Skeletal muscle satellite cell (primary cell): Measurements from ENCODE around the gene VSTM4.

Experiments used
- H3K27me3 ChIP-seq: 2 replicates; pipeline ENCODE4 v1.7.0; 2013; ENCODE audit warnings: low read length; ENCODE audit not compliant: control insufficient read depth, insufficient read depth
- H3K36me3 ChIP-seq: 2 replicates; pipeline ENCODE4 v1.7.0; 2013; ENCODE audit warnings: mild to moderate bottlenecking, control low read depth, low read length; ENCODE audit not compliant: insufficient read depth
- H3K4me1 ChIP-seq: 2 replicates; pipeline ENCODE4 v1.7.0; 2013; ENCODE audit warnings: low read length; ENCODE audit not compliant: control insufficient read depth, insufficient read depth
- H3K4me2 ChIP-seq: 2 replicates; pipeline ENCODE4 v1.7.0; 2013; ENCODE audit warnings: mild to moderate bottlenecking, low read length
- H3K4me3 ChIP-seq: 2 replicates; pipeline ENCODE4 v1.7.0; 2013; ENCODE audit warnings: low read length
- H3K9ac ChIP-seq: 2 replicates; pipeline ENCODE4 v1.7.0; 2013; ENCODE audit warnings: mild to moderate bottlenecking, low read depth, low read length, moderate library complexity
- H3K9me3 ChIP-seq: replicated peaks from 2 replicates; pipeline ENCODE4 v1.7.0; 2013; ENCODE audit warnings: mild to moderate bottlenecking, control low read depth, low read length

VSTM4 gene

GRCh38 chr10:49113741-49114141, 1.6 kb downstream of the VSTM4 start:
- Histone ChIP-seq H3K9me3 (no peaks in the 10 kb centered on the region), H3K4me3 (no peak overlapping the region), H3K9ac (no peak overlapping the region), H3K4me2 (no peak overlapping the region), H3K36me3 (no peaks in the 10 kb centered on the region), H3K4me1 (peaks cover 12% of the 10 kb centered on the region), H3K27me3 (peaks cover 53% of the 10 kb centered on the region)

GRCh38 chr10:49112851-49113250, 2.5 kb downstream of the VSTM4 start:
- Histone ChIP-seq H3K4me2 (no peak overlapping the region), H3K36me3 (no peaks in the 10 kb centered on the region), H3K4me1 (peaks cover 12% of the 10 kb centered on the region), H3K4me3 (no peak overlapping the region), H3K27me3 (peaks cover 46% of the 10 kb centered on the region), H3K9me3 (no peaks in the 10 kb centered on the region), H3K9ac (no peak overlapping the region)

GRCh38 chr10:49112098-49112497, 3.2 kb downstream of the VSTM4 start:
- H3K36me3 ChIP-seq = no peaks in the 10 kb centered on the region
- peaks cover 39% of the 10 kb centered on the region for H3K27me3 ChIP-seq
- no peaks in the 10 kb centered on the region for H3K9me3 ChIP-seq
- H3K4me2 ChIP-seq = no peak overlapping the region
- no peak overlapping the region for H3K4me3 ChIP-seq
- H3K4me1 ChIP-seq = peaks cover 12% of the 10 kb centered on the region
- no peak overlapping the region for H3K9ac ChIP-seq

- Histone ChIP-seq H3K27me3 (peaks cover 31% of the 10 kb centered on the region), H3K9me3 (no peaks in the 10 kb centered on the region), H3K4me3 (no peak overlapping the region), H3K4me1 (peaks cover 12% of the 10 kb centered on the region), H3K9ac (no peak overlapping the region), H3K4me2 (no peak overlapping the region), H3K36me3 (no peaks in the 10 kb centered on the region)
Observed at GRCh38 chr10:49111320-49111698, 4.0 kb downstream of the VSTM4 start.

- H3K9ac ChIP-seq = no peak overlapping the region
- H3K4me2 ChIP-seq = no peak overlapping the region
- peaks cover 26% of the 10 kb centered on the region for H3K27me3 ChIP-seq
- peaks cover 12% of the 10 kb centered on the region for H3K4me1 ChIP-seq
- H3K36me3 ChIP-seq = no peaks in the 10 kb centered on the region
- H3K4me3 ChIP-seq = no peak overlapping the region
- H3K9me3 ChIP-seq = no peaks in the 10 kb centered on the region
Observed at GRCh38 chr10:49110684-49111319, 4.5 kb downstream of the VSTM4 start.

- no peak overlapping the region for H3K9ac ChIP-seq
- no peak overlapping the region for H3K4me3 ChIP-seq
- H3K4me1 ChIP-seq = peaks cover 12% of the 10 kb centered on the region
Observed at GRCh38 chr10:49109669-49110340, 5.5 kb downstream of the VSTM4 start.

GRCh38 chr10:49108656-49109055, 6.7 kb downstream of the VSTM4 start:
- H3K4me2 ChIP-seq = no peak overlapping the region
- peaks cover 12% of the 10 kb centered on the region for H3K27me3 ChIP-seq
- peaks cover 4% of the 10 kb centered on the region for H3K4me1 ChIP-seq
- H3K9me3 ChIP-seq = no peaks in the 10 kb centered on the region
- no peak overlapping the region for H3K9ac ChIP-seq
- no peaks in the 10 kb centered on the region for H3K36me3 ChIP-seq
- H3K4me3 ChIP-seq = no peak overlapping the region

More at GRCh38 chr10:49109669-49110340, 5.5 kb downstream of the VSTM4 start:
- Histone ChIP-seq H3K27me3 (peaks cover 22% of the 10 kb centered on the region), H3K4me2 (no peak overlapping the region), H3K9me3 (no peaks in the 10 kb centered on the region), H3K36me3 (no peaks in the 10 kb centered on the region)

GRCh38 chr10:49107887-49108267, 7.4 kb downstream of the VSTM4 start:
- H3K9ac ChIP-seq = no peak overlapping the region
- no peak overlapping the region for H3K4me2 ChIP-seq
- H3K36me3 ChIP-seq = no peaks in the 10 kb centered on the region
- H3K27me3 ChIP-seq = peaks cover 8% of the 10 kb centered on the region
- H3K4me3 ChIP-seq = no peak overlapping the region
- H3K4me1 ChIP-seq = peaks cover 4% of the 10 kb centered on the region
- H3K9me3 ChIP-seq = no peaks in the 10 kb centered on the region

- no peaks in the 10 kb centered on the region for H3K36me3 ChIP-seq
- no peaks in the 10 kb centered on the region for H3K9me3 ChIP-seq
- H3K9ac ChIP-seq = no peak overlapping the region
- H3K4me2 ChIP-seq = no peak overlapping the region
- H3K4me3 ChIP-seq = no peak overlapping the region
- peaks cover 5% of the 10 kb centered on the region for H3K27me3 ChIP-seq
- peaks cover 4% of the 10 kb centered on the region for H3K4me1 ChIP-seq
Observed at GRCh38 chr10:49107111-49107886, 8.0 kb downstream of the VSTM4 start.

- Histone ChIP-seq H3K27me3 (no peaks in the 10 kb centered on the region), H3K36me3 (no peaks in the 10 kb centered on the region), H3K4me1 (peaks cover 4% of the 10 kb centered on the region), H3K9me3 (no peaks in the 10 kb centered on the region), H3K9ac (no peak overlapping the region), H3K4me3 (no peak overlapping the region), H3K4me2 (no peak overlapping the region)
Observed at GRCh38 chr10:49106451-49106850, 8.9 kb downstream of the VSTM4 start.

- peaks cover 1% of the 10 kb centered on the region for H3K4me1 ChIP-seq
- H3K9me3 ChIP-seq = no peaks in the 10 kb centered on the region
- no peak overlapping the region for H3K4me2 ChIP-seq
- H3K36me3 ChIP-seq = no peaks in the 10 kb centered on the region
- H3K4me3 ChIP-seq = no peak overlapping the region
- no peaks in the 10 kb centered on the region for H3K27me3 ChIP-seq
- H3K9ac ChIP-seq = no peak overlapping the region
Observed at GRCh38 chr10:49105076-49105475, 10.2 kb downstream of the VSTM4 start.
